ENCODE data around the gene SSPN.

DNA sequence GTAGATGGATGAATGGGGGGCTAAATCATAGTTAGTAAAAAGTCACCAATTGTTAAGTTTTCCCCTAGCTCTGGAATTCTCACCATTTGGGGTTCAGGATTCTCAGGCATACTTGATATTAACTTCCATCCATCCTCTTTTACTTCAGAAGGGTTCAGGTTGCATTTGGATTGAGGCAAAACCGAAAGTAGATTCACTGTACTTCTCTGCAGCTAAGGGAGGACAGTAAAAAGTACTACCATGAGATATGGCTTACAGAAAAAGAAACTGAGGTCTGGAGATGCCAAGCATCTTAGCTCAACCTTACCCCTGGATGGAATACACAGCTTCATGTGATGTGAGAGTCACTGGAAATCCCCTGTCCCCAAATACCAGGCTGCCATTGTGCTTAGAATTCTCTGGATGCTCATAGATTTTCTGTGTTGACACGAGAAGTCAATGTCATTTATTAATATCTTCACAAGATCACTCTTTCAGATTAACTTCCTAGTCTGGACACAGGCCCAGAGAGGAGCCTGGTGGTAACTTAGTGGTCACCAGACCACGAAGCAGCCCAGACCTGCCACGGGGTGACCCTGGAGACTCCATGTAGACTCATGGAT lies 87.1 kb downstream of the SSPN start:
- TF ChIP-seq, protein P1, sequence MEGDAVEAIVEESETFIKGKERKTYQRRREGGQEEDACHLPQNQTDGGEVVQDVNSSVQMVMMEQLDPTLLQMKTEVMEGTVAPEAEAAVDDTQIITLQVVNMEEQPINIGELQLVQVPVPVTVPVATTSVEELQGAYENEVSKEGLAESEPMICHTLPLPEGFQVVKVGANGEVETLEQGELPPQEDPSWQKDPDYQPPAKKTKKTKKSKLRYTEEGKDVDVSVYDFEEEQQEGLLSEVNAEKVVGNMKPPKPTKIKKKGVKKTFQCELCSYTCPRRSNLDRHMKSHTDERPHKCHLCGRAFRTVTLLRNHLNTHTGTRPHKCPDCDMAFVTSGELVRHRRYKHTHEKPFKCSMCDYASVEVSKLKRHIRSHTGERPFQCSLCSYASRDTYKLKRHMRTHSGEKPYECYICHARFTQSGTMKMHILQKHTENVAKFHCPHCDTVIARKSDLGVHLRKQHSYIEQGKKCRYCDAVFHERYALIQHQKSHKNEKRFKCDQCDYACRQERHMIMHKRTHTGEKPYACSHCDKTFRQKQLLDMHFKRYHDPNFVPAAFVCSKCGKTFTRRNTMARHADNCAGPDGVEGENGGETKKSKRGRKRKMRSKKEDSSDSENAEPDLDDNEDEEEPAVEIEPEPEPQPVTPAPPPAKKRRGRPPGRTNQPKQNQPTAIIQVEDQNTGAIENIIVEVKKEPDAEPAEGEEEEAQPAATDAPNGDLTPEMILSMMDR (IDR thresholded peaks at IDR 0.05), result no peak
- no peak for TF ChIP-seq EZH2phosphoT487 (IDR thresholded peaks at IDR 0.05)
